NOMO-1 treated with DMSO at 0.1 percent for 48 hours (cell line): ENCODE data around the gene KCNJ4.

Source experiments
- DNase-seq: peaks from one replicate; lab custom pipeline; 2025; ENCODE audit not compliant: unreplicated experiment; lab: John Stamatoyannopoulos, UW

The KCNJ4 gene

GRCh38 chr22:38453066-38453672 lies 1.8 kb downstream of the KCNJ4 start:
- DNase-seq: no peak

- DNase-seq: no peak
These were observed 2.5 kb downstream of the KCNJ4 start for GRCh38 chr22:38452373-38453065.

DNA sequence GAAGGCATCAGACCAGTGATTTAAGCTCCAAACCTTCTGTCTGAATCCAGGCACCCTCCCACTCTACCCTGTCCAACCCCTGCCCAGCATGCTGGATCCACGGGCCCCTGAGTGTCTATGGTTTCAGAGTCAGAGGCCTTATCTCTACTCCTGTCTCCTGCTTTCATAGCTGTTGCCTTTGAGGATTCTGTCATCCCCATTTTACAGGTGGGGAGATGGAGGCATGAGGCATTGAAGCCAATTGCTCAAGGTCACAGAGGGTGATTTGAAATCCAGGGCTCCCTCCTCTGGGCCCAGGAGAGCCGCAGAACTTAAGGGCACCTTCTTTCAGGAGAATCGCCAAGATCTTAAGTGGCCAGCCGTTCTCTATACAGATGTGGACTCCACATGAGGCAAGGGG lies 3.1 kb downstream of the KCNJ4 start:
- DNase-seq: no peak

- DNase-seq: no peak
These were observed 3.6 kb downstream of the KCNJ4 start for GRCh38 chr22:38451404-38451803.

DNA sequence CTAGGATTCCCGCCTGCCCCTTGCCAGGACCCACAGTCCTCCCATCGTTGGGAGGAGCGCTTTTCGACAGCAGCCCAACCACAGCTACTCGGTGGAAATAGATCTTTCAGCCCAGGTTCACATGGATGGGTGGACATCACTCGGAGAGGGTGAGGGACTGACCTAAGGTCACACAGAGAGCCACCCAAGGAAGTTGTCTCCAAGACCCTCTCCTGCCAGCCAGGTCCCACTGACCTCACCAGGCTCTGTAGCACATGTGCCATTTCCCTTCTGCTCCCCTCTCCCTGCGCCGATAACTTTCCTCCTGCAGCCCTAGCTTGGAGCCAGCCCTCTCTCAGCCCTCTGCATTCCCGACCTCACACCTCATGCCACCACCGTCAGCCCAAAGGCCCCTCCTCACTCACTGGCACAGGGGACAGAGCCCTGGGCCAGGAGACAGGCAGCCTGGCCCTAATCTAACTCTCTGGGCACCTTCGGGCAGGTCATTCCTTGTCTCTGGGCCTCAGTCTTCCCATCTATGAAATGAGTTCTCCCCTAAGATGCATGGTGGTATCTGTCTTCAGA lies 4.7 kb downstream of the KCNJ4 start:
- DNase-seq: no peak

GRCh38 chr22:38449776-38450175 lies 5.2 kb downstream of the KCNJ4 start:
- no peak for DNase-seq

DNA sequence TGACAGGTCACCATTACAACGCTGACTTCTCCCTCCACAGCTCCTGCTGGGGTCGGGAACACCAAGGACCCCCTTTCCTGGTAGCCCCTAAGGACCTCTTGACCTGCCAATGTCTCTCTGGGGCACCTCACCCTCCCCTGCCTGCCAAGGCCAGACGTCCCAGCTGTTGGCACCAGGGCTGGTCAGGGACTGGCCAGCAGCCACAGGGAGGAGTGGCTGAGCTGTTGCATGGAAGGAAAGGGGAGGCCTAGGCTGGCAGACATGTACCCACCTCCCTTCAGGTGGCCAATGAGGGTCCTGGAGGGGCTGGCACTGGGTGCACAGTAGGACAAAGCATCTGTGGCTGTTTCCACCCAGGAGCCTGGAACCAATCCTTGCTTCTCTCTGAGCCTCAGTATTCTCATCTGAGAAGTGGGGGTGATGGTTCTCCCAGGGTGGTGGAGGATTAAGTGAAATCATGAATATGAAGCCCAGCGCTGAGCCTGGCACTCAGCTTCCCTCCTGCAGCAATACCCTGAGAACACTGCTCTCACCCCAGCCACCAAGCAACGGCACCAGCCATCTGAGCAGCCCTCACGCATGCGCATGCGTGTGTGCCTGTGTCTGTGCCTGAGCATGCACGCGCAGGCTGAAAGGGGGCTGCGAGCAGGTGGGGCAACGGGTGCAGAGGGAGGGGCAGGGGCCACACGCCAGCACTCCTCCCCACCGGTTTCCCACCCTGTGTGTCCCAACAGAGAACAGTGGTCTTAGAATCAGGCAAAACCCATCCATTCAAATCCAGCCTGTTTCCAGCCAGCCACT lies 5.9 kb downstream of the KCNJ4 start:
- no peak for DNase-seq

DNA sequence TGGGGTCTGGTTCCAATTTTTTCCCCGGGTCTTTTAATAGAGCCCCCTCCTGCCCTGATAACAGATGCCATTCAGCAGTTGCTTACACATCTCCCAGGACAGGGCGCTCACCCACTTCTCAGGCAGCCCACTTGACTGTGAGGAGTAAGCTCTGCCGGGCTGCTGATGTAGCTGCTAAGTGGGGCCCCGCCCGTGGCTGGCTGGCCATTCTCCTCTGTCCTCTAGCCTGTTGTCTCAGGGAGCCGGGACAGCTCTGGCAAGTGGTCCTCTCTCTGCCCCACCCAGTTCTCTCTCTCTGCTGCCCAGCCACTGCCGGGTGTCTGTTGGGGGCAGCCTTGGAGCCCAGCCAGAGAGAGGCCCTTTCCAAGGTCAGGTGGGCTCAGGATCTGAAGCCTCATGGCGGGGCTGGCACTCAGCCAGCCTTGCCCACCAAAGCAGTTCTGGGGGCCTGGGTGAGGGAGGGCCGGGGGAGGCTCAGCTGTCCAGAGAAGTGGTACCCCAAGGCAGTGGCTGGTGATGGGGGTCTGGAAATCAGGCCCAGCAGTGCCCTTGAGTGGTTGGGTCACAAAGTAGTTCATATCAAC lies 8.9 kb downstream of the KCNJ4 start:
- DNase-seq: no peak

GRCh38 chr22:38444783-38445182 lies 10.2 kb downstream of the KCNJ4 start:
- no peak for DNase-seq

DNA sequence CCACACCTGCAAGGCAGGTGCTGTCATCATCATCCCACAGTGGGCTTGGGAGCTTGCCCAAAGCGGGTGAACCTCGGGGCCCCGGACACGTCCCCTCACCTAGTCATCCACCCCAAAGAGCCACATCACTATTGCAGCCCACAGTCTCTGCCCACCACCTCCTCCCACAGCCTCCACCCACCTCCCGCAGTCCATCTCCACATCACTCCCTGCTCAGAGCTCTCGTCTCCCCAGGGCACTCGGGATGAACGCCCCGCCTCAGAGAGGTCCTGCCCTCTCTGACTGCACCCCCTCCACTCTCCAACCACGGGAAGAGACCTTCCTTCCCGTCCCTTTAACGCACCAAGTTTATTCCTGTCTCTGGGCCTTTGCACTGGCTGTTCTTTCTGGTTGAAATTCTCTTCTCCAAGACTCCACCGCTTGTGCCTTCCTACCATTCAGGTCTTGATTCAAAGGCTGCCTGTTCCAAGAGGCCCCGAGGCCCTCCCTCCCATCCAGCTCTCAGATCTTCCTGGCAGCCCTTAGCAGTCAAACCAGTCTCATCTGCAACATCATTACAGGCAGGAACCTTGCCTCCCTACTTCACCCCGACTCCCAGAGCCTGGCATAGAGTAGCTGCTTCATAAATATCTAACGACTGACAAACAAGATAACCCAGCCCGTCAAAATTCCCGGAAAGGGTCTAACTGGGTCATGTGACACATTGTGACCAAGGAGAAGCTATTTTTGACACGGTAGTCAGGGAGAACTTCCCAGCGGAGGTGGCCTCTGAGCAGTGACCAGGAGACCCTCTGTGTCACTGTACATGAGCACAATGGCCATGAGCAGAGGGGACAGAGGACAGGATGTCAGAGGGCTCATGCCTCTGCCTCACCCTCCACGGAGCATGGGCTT lies 11.1 kb downstream of the KCNJ4 start:
- DNase-seq: no peak

- DNase-seq: no peak
These were observed 11.9 kb downstream of the KCNJ4 start for GRCh38 chr22:38442967-38443627.

GRCh38 chr22:38441620-38442287 lies 13.2 kb downstream of the KCNJ4 start:
- no peak for DNase-seq

DNA sequence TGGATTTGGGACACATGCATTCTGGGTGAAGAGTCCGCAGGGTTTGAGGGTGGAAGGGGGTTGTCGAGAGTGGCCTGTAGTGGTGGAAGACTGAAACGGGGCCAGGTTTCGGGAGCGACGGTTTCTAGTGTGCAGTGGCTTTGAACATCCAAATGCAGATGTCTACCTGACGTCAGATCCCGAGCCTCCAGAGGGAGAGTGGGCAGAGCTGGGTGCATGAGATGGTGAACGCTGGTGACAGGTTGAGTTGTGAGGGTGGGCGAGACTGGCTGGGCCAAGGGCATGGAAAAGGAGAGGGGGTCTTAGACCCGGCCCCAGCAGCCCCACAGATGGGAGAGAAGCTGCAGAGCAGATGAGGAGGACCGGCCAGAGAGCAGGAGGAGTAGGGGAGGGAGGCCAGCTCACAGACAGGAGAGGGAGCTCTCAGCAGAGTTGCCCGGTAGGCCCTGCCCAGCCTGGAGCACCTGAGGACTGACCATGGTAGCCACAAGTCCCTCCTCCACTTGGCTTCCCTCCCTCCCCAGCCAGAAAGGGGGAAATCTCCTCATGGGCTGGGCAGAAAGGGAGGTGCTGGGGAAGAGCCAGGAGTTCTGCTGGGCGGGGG lies 14.2 kb downstream of the KCNJ4 start:
- no peak for DNase-seq

DNA sequence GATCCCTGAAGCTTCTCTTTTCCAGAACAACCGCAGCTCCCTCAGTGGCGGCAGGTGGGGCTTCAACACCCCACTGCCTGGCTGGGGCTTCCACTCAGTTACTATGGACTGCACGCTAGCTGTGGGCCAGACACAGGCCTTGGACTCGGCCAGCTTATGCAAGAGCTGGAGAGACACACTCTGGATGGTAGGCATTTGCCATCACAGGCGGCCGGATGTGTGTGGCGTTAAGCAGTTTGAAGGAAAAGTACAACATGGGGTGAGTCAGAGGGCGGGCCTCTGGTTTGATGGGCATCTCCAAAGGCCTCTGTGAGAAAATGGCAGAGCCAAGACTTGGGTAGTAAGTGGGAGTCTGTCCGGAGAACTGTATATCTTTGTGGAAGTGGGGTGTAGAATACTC lies 17.6 kb downstream of the KCNJ4 start:
- DNase-seq: no peak

- DNase-seq: no peak
These were observed 18.2 kb downstream of the KCNJ4 start for GRCh38 chr22:38436629-38437395.

GRCh38 chr22:38435965-38436364 lies 19.0 kb downstream of the KCNJ4 start:
- DNase-seq: no peak

DNA sequence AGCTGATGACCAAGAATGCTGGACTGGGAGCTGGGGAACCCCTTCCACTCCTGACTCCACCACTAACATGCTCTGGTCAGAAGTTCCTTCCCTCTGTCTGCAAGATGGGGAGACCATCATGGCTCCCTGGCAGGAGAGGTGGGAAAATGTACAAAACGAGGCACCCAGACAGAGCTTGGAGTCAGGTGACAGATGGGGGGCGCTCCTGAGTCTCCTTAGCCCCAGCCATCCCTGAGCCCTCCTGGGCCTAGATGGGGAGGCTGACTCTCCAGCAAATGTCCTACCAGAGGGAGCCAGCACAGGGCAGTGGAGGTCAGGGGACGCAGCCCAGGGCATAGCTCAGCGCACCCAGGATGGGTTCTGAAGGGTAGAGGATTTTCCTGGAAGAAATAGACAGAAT lies 20.0 kb downstream of the KCNJ4 start:
- no peak for DNase-seq

GRCh38 chr22:38433871-38434270 lies 21.1 kb downstream of the KCNJ4 start:
- no peak for DNase-seq
